Ovary (tissue), 10 donors: Measurements from ENCODE around the gene C2orf68. TPM values are rescaled to one million over a fixed set of nuclear protein-coding genes. Genes with fewer than 3 reads are reported as not detected.
"Not testable (repeated sequence)": the region's sequence is repeated elsewhere in the genome, so short reads cannot be mapped to it uniquely, and the experiment has no call there.

Experiments
- DNase-seq, 5 donors: peaks; one replicate each; pipeline ENCODE4 v3.0.0-alpha.2; 2019 to 2020
- H3K27ac ChIP-seq, 2 donors: fragments of 200-600 bp; one replicate each; pipeline versions ENCODE4 v1.5.1 to v1.8.0; 2019 to 2022
- H3K27me3 ChIP-seq: fragments of 200-600 bp; one replicate; pipeline ENCODE4 v1.8.0; 2022
- H3K36me3 ChIP-seq: fragments of 200-600 bp; sonication (generic); one replicate; pipeline ENCODE4 v1.5.1; 2019
- H3K4me1 ChIP-seq: one replicate; pipeline ENCODE4 v1.8.1; 2013; ENCODE audit warnings: mild to moderate bottlenecking, moderate library complexity; ENCODE audit not compliant: insufficient read depth
- H3K4me3 ChIP-seq: fragments of 200-600 bp; sonication (generic); one replicate; pipeline ENCODE4 v1.5.1; 2017
- H3K9me3 ChIP-seq, 2 donors: fragments of 200-600 bp in 1 of 2; sonication (generic) in 1 of 2; one replicate each; pipeline versions ENCODE4 v1.5.1 to v1.8.1; 2013 to 2019; ENCODE audit warnings: mild to moderate bottlenecking in 1 of 2, moderate library complexity in 1 of 2
- CTCF ChIP-seq, 3 donors: fragments of 450-650 bp in 2 of 3; fragments of 200-600 bp in 1 of 3; IDR thresholded peaks; one replicate each; pipeline versions ENCODE4 v1.5.1 to v1.8.0; 2016 to 2022; ENCODE audit warnings: antibody characterized with exemption in 3 of 3, mild to moderate bottlenecking in 1 of 3
- EP300 ChIP-seq: sonication (generic); formaldehyde crosslinking; IDR thresholded peaks from one replicate; pipeline ENCODE4 v1.6.1; 2017; ENCODE audit warnings: antibody characterized with exemption
- POLR2A ChIP-seq: fragments of 450-650 bp; IDR thresholded peaks from one replicate; pipeline ENCODE4 v1.6.1; 2017; ENCODE audit warnings: antibody characterized with exemption, mild to moderate bottlenecking, moderate library complexity
- WGBS, 3 donors: extraction: QIAGEN DNeasy Blood & Tissue Kit in 1 of 3; methylation state at CpG; one replicate each; pipeline versions ENCODE4 v1.1.5 to v1.1.7; 2013 to 2017; 5-methylcytosine and 5-hydroxymethylcytosine counted together
- intact Hi-C, 4 donors: fragments of 100-400 bp; cut with DNase I; formaldehyde crosslinking; loops; one replicate each; pipeline versions ENCODE4 v1.11.0 to v1.15.1; 2022 to 2023
- long read RNA-seq, 3 donors: library from polyadenylated mRNA in 2 of 3; unstranded in 2 of 3; transcript quantifications; one replicate each; pipeline ENCODE4 v2.0.0 and lab custom pipeline, GENCODE V29; 2021 to 2026
- polyA plus RNA-seq, 2 donors: library from polyadenylated mRNA; stranded (reverse); fragments of 200-250 nt in 1 of 2; fragments of 350-450 nt in 1 of 2; fragmentation: Illumina TruSeq in 1 of 2; extraction: RNeasy Lipid Tissue Mini Kit (QIAGEN cat#74804) in 1 of 2; gene quantifications; one replicate each; pipeline ENCODE4 v1.2.3, GENCODE V29; 2013 to 2014
- total RNA-seq, 7 donors: library from RNA; depleted of rRNA in 2 of 7; stranded (reverse); fragments of >200 nt in 2 of 7; fragmentation: NEBNext Ultra II Directional in 3 of 7; extraction: Animal tissue kit (Norgen Biotek cat#: 25700) in 3 of 7; gene quantifications; one replicate each; pipeline versions ENCODE4 v1.1.0 to v1.2.4, GENCODE V29; 2016 to 2023
- donor health status: DM: no; HTN: no; CAD: no; lungs with moderate emphysema.
- donor health status: DM: no; HTN: no; CAD: no.
- donor health status: Bipolar disorder and iron deficiency.
- donor health status: DM: yes; HTN: yes; CAD: no.
- donor health status: DM: no; HTN: no; CAD: no.
- donor health status: DM: yes; HTN: yes; CAD: no.

C2orf68 gene, protein sequence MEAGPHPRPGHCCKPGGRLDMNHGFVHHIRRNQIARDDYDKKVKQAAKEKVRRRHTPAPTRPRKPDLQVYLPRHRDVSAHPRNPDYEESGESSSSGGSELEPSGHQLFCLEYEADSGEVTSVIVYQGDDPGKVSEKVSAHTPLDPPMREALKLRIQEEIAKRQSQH
- total RNA-seq: 10 to 100 TPM; 14.6 to 45.4 (median 35.5) TPM
- 10 to 100 TPM; 22.1 to 31.5 TPM for polyA plus RNA-seq
- long read RNA-seq, donor 1, transcript C2orf68-201 (4 exons, 2,837 nt): major isoform, 6 of 27 reads
- long read RNA-seq, donor 1, partial matches to known transcripts: 0 of 27 reads
- long read RNA-seq, donor 1, other reads (novel, unspliced or antisense): 20 of 27 reads
- long read RNA-seq, donor 2, transcript C2orf68-203 (3 exons, 1,204 nt): minor isoform, 6 of 24 reads
- long read RNA-seq, donor 2, transcript C2orf68-201 (4 exons, 2,837 nt): major isoform, 9 of 24 reads
- long read RNA-seq, donor 2, partial matches to known transcripts: 5 of 24 reads
- long read RNA-seq, donor 2, other reads (novel, unspliced or antisense): 0 of 24 reads
- long read RNA-seq, donor 3, partial matches to known transcripts: 0 of 15 reads
- long read RNA-seq, donor 3, other reads (novel, unspliced or antisense): 10 of 15 reads

- H3K36me3 ChIP-seq: no peaks in the 10 kb centered on the region
- H3K9me3 ChIP-seq: no peaks in the 10 kb centered on the region
- TF ChIP-seq POLR2A: peak; percentile 66
- TF ChIP-seq CTCF (IDR thresholded peaks at IDR 0.05): no peak
- TF ChIP-seq EP300: no peak
- no peaks in the 10 kb centered on the region for H3K27me3 ChIP-seq
- intact Hi-C loops: no loop called here
- peaks cover 2% of the 10 kb centered on the region for H3K4me1 ChIP-seq
- peak within 1 kb of the TSS; percentile 61 to 77 for H3K27ac ChIP-seq
- DNase-seq: peak; percentile 88 to 92 (median 90)
- WGBS, 3 donors: 6 to 13% (median 9%) methylated on average over 43 to 73 of the region's 73 CpGs
- H3K4me3 ChIP-seq: peak within 1 kb of the TSS; percentile 73
Measured at GRCh38 chr2:85611705-85612587, at the start of gene C2orf68. Gene C2orf68 (minus strand): TSS chr2:85612066. CDS start chr2:85611984, 82 bp downstream.

- no peak overlapping the region for H3K4me3 ChIP-seq
- no peaks in the 10 kb centered on the region for H3K27me3 ChIP-seq
- no peak overlapping the region for H3K27ac ChIP-seq
- intact Hi-C loops: no loop called here
- TF ChIP-seq POLR2A (no peak), CTCF (IDR thresholded peaks at IDR 0.05) (no peak), EP300 (no peak)
- H3K4me1 ChIP-seq: peaks cover 5% of the 10 kb centered on the region
- no peaks in the 10 kb centered on the region for H3K36me3 ChIP-seq
- DNase-seq: no peak
- no peaks in the 10 kb centered on the region for H3K9me3 ChIP-seq
- WGBS, 3 donors: 70 to 71% (median 71%) methylated on average over 14 of the region's 14 CpGs
Measured at GRCh38 chr2:85661139-85661858, 49.4 kb upstream of the C2orf68 start.

- Histone ChIP-seq H3K4me1 (peaks cover 5% of the 10 kb centered on the region), H3K27me3 (no peaks in the 10 kb centered on the region), H3K4me3 (no peak overlapping the region), H3K9me3 (no peaks in the 10 kb centered on the region), H3K27ac (no peak overlapping the region), H3K36me3 (no peaks in the 10 kb centered on the region)
- no peak for DNase-seq
- WGBS, 3 donors: 67 to 75% (median 71%) methylated on average over 7 of the region's 7 CpGs
- TF ChIP-seq EP300: no peak
- TF ChIP-seq POLR2A: no peak
- intact Hi-C loops: no loop called here
Measured at GRCh38 chr2:85660725-85661124, 48.9 kb upstream of the C2orf68 start.

DNA sequence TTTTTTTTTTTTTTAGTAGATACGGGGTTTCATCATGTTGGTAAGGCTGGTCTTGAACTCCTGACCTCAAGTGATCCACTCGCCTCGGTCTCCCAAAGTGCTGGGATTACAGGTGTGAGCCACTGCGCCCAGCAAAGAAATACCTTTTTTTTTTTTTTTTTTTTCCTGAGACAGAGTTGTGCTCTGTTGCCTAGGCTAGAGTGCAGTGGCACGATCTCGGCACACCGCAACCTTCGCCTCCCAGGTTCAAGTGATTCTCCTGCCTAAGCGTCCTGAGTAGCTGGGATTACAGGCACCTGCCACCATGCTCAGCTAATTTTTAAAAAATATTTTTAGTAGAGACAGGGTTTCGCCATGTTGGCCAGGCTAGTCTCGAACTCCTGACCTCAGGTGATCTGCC, 48.4 kb upstream of the C2orf68 start:
- intact Hi-C loops, H3K27me3 ChIP-seq, H3K36me3 ChIP-seq, H3K4me3 ChIP-seq, H3K4me1 ChIP-seq, H3K9me3 ChIP-seq, H3K27ac ChIP-seq: not testable (repeated sequence)
- DNase-seq: peak in 1 of 5 donors; percentile 17
- 97 to 99% (median 98%) methylated on average over 11 of the region's 11 CpGs for WGBS, 3 donors
